GM23338 (cell line): Measurements from ENCODE around the gene ZBTB20. TPM values are rescaled to one million over a fixed set of nuclear protein-coding genes. Genes with fewer than 3 reads are reported as not detected.

ENCODE experiments used
- ATAC-seq: fragments of 200-7000 bp; cut with Tn5 transposase; 3 replicates; pipeline ENCODE4 v1.9.1; 2020
- DNase-seq: peaks from one replicate; pipeline ENCODE4 v3.0.0-alpha.2; 2015; ENCODE audit warnings: low spot score
- H2AFZ ChIP-seq: fragments of 200-600 bp; sonication (generic); 2 replicates; pipeline ENCODE4 v1.8.0; 2016; ENCODE audit warnings: antibody characterized with exemption, mild to moderate bottlenecking, moderate library complexity
- H3F3A ChIP-seq: fragments of 200-600 bp; sonication (generic); replicated peaks from 2 replicates; pipeline ENCODE4 v1.8.0; 2017; ENCODE audit warnings: antibody characterized with exemption, mixed run types, low read depth
- H3K27ac ChIP-seq: fragments of 200-600 bp; sonication (generic); 2 replicates; pipeline ENCODE4 v1.6.1; 2016; ENCODE audit warnings: low read depth
- H3K27me3 ChIP-seq: fragments of 200-600 bp; sonication (generic); 2 replicates; pipeline ENCODE4 v1.8.0; 2016; ENCODE audit warnings: mild to moderate bottlenecking, mixed run types, moderate library complexity; ENCODE audit not compliant: insufficient read depth
- H3K36me3 ChIP-seq: fragments of 200-600 bp; sonication (generic); 2 replicates; pipeline ENCODE4 v1.8.0; 2016; ENCODE audit warnings: mild to moderate bottlenecking; ENCODE audit not compliant: insufficient read depth
- H3K4me1 ChIP-seq: fragments of 200-600 bp; sonication (generic); 2 replicates; pipeline ENCODE4 v1.8.0; 2016; ENCODE audit warnings: mild to moderate bottlenecking, moderate library complexity; ENCODE audit not compliant: insufficient read depth
- H3K4me2 ChIP-seq: fragments of 200-600 bp; sonication (generic); 2 replicates; pipeline ENCODE4 v1.7.1; 2017; ENCODE audit warnings: mixed run types
- H3K4me3 ChIP-seq: fragments of 200-600 bp; sonication (generic); 2 replicates; pipeline ENCODE4 v1.6.1; 2016; ENCODE audit warnings: mixed run types
- H3K79me2 ChIP-seq: fragments of 200-600 bp; sonication (generic); replicated peaks from 2 replicates; pipeline ENCODE4 v1.8.0; 2017; ENCODE audit warnings: mild to moderate bottlenecking; ENCODE audit not compliant: insufficient read depth
- H3K9me2 ChIP-seq: fragments of 200-600 bp; sonication (generic); 2 replicates; pipeline ENCODE4 v1.8.0; 2017; ENCODE audit not compliant: insufficient read depth
- H4K20me1 ChIP-seq: fragments of 200-600 bp; sonication (generic); replicated peaks from 2 replicates; pipeline ENCODE4 v1.8.0; 2017; ENCODE audit warnings: mild to moderate bottlenecking; ENCODE audit not compliant: insufficient read depth
- H3K27ac Mint-ChIP-seq: 2 replicates; pipeline ENCODE4 v1.8.0; 2020; ENCODE audit warnings: inconsistent platforms, mild to moderate bottlenecking, moderate library complexity, mixed read lengths
- H3K27me3 Mint-ChIP-seq: 3 replicates; pipeline ENCODE4 v1.8.0; 2022; ENCODE audit warnings: low read depth, mild to moderate bottlenecking, moderate library complexity, mixed read lengths, inconsistent platforms; ENCODE audit not compliant: insufficient read depth, poor library complexity
- H3K36me3 Mint-ChIP-seq: 3 replicates; pipeline ENCODE4 v1.8.0; 2021; ENCODE audit warnings: low read depth, mild to moderate bottlenecking, inconsistent platforms, moderate library complexity, mixed read lengths
- H3K4me1 Mint-ChIP-seq: 3 replicates; pipeline ENCODE4 v1.8.0; 2020; ENCODE audit warnings: mild to moderate bottlenecking, inconsistent platforms, mixed read lengths
- H3K4me3 Mint-ChIP-seq: 3 replicates; pipeline ENCODE4 v1.8.0; 2021; ENCODE audit warnings: moderate library complexity, mild to moderate bottlenecking, inconsistent platforms, mixed read lengths
- H3K9me3 Mint-ChIP-seq: 3 replicates; pipeline ENCODE4 v1.8.0; 2020; ENCODE audit warnings: moderate library complexity, mild to moderate bottlenecking, inconsistent platforms, mixed read lengths
- CREB1 ChIP-seq: fragments of 250-450 bp; sonication (Bioruptor Pico); IDR thresholded peaks from 2 replicates; pipeline ENCODE4 v1.5.0; 2020; ENCODE audit warnings: low read depth, mild to moderate bottlenecking, moderate library complexity
- EZH2 ChIP-seq: fragments of 200-600 bp; sonication (generic); IDR thresholded peaks from one replicate; pipeline ENCODE4 v1.8.0; 2017; ENCODE audit warnings: antibody characterized with exemption, mild to moderate bottlenecking, low read depth; ENCODE audit not compliant: unreplicated experiment
- EZH2phosphoT487 ChIP-seq: fragments of 200-600 bp; sonication (generic); IDR thresholded peaks from one replicate; pipeline ENCODE4 v1.8.1; 2018; ENCODE audit warnings: antibody characterized with exemption; ENCODE audit not compliant: unreplicated experiment
- JUNB ChIP-seq: IDR thresholded peaks from one replicate; pipeline ENCODE4 v1.6.1; 2016; ENCODE audit warnings: antibody characterized with exemption; ENCODE audit not compliant: unreplicated experiment
- NANOG ChIP-seq: IDR thresholded peaks from 2 replicates; pipeline ENCODE4 v1.6.1; 2016; ENCODE audit warnings: antibody characterized with exemption, borderline replicate concordance
- ZNF114 ChIP-seq: fragments of 250-450 bp; sonication (Bioruptor Pico); IDR thresholded peaks from 2 replicates; pipeline ENCODE4 v1.5.0; 2020; ENCODE audit warnings: mild to moderate bottlenecking, moderate library complexity
- ZNF331 ChIP-seq: fragments of 250-450 bp; sonication (Bioruptor Pico); IDR thresholded peaks from 2 replicates; pipeline ENCODE4 v1.5.0; 2020; ENCODE audit warnings: low read depth, mild to moderate bottlenecking, moderate library complexity
- ZNF462 ChIP-seq: fragments of 250-450 bp; sonication (Bioruptor Pico); IDR thresholded peaks from 2 replicates; pipeline ENCODE4 v1.5.0; 2020; ENCODE audit warnings: mild to moderate bottlenecking, moderate library complexity
- polyA plus RNA-seq: library from polyadenylated mRNA; unstranded; fragments of >200 nt; fragmentation: Nextera tagmentation; extraction: Ambion mirVana; gene quantifications from 2 replicates; pipeline ENCODE4 v1.2.1, GENCODE V29; 2016
- total RNA-seq: library from RNA; depleted of rRNA; stranded (reverse); fragments of >200 nt; shearing (Covaris generic); gene quantifications from 2 replicates; pipeline ENCODE4 v1.2.3, GENCODE V29; 2014
- TF ChIP-seq, protein P1 (sequence below), 2 experiments: fragments of 200-600 bp in 1 of 2; sonication (generic) in 1 of 2; conservative IDR thresholded peaks; 2 replicates each; pipeline versions ENCODE4 v1.5.1 to v1.6.1; 2016 to 2017; ENCODE audit warnings: antibody characterized with exemption in 2 of 2, low read depth in 2 of 2, mild to moderate bottlenecking in 2 of 2, moderate library complexity in 1 of 2
- TF ChIP-seq, protein P2 (sequence below): IDR thresholded peaks from 2 replicates; pipeline ENCODE4 v1.6.1; 2016; ENCODE audit warnings: antibody characterized with exemption

Gene ZBTB20
- total and polyA plus RNA-seq, 2 experiments from 2014 or later: 2.0 to 3.3 TPM

- Mint-ChIP-seq H3K4me1 (peaks cover 3% of the 10 kb centered on the region; the same call in 1 of the 3 replicates), H3K36me3 (no peaks in the 10 kb centered on the region), H3K27ac (no peak overlapping the region), H3K9me3 (no peaks in the 10 kb centered on the region; the same call in 2 of the 3 replicates), H3K4me3 (no peak overlapping the region), H3K27me3 (peaks cover 3% of the 10 kb centered on the region)
- no peak overlapping the region for H3K4me2 ChIP-seq
- no peak for TF ChIP-seq CREB1 (CRISPR knock-in tag)
- TF ChIP-seq ZNF114 (CRISPR knock-in tag): no peak
- TF ChIP-seq JUNB: no peak
- TF ChIP-seq ZNF462 (CRISPR knock-in tag): no peak
- no peak for TF ChIP-seq NANOG
- TF ChIP-seq, protein P1, sequence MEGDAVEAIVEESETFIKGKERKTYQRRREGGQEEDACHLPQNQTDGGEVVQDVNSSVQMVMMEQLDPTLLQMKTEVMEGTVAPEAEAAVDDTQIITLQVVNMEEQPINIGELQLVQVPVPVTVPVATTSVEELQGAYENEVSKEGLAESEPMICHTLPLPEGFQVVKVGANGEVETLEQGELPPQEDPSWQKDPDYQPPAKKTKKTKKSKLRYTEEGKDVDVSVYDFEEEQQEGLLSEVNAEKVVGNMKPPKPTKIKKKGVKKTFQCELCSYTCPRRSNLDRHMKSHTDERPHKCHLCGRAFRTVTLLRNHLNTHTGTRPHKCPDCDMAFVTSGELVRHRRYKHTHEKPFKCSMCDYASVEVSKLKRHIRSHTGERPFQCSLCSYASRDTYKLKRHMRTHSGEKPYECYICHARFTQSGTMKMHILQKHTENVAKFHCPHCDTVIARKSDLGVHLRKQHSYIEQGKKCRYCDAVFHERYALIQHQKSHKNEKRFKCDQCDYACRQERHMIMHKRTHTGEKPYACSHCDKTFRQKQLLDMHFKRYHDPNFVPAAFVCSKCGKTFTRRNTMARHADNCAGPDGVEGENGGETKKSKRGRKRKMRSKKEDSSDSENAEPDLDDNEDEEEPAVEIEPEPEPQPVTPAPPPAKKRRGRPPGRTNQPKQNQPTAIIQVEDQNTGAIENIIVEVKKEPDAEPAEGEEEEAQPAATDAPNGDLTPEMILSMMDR (conservative IDR thresholded peaks at IDR 0.05; ENCODE audit: low read depth in 2 of 2): no peak
- TF ChIP-seq, protein P2, sequence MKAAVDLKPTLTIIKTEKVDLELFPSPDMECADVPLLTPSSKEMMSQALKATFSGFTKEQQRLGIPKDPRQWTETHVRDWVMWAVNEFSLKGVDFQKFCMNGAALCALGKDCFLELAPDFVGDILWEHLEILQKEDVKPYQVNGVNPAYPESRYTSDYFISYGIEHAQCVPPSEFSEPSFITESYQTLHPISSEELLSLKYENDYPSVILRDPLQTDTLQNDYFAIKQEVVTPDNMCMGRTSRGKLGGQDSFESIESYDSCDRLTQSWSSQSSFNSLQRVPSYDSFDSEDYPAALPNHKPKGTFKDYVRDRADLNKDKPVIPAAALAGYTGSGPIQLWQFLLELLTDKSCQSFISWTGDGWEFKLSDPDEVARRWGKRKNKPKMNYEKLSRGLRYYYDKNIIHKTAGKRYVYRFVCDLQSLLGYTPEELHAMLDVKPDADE: no peak
- no peak for TF ChIP-seq EZH2
- no peak for TF ChIP-seq ZNF331 (CRISPR knock-in tag)
- no peak for TF ChIP-seq EZH2phosphoT487
- H3K4me1 ChIP-seq: no peaks in the 10 kb centered on the region
- DNase-seq (no peak), ATAC-seq (no peak)
- H3K27ac ChIP-seq: no peak overlapping the region
- no peaks in the 10 kb centered on the region for H3K9me2 ChIP-seq
- H3K36me3 ChIP-seq: no peaks in the 10 kb centered on the region
- no peaks in the 10 kb centered on the region for H3K27me3 ChIP-seq
- no peaks in the 10 kb centered on the region for H4K20me1 ChIP-seq
- H3K79me2 ChIP-seq: no peaks in the 10 kb centered on the region
- no peak overlapping the region for H3K4me3 ChIP-seq
- H3F3A ChIP-seq: no peaks in the 10 kb centered on the region
- no peak overlapping the region for H2AFZ ChIP-seq
Observed at GRCh38 chr3:114933407-114933806, 213.7 kb downstream of the ZBTB20 start.
